Tibial artery (tissue), 4 donors: ENCODE measurements around the gene SLC9A6.

ENCODE experiments used
- DNase-seq, 2 donors: peaks; one replicate each; pipeline ENCODE4 v3.0.0-alpha.2; 2019
- H3K27ac ChIP-seq, 2 donors: fragments of 200-600 bp; sonication (generic) in 1 of 2; 1 replicate in 1 of 2; 2 replicates in 1 of 2; pipeline ENCODE4 v1.5.1; 2018 to 2019; ENCODE audit warnings: mild to moderate bottlenecking in 1 of 2
- H3K27me3 ChIP-seq, 2 donors: fragments of 200-600 bp; sonication (generic) in 1 of 2; one replicate each; pipeline versions ENCODE4 v1.5.1 to v1.6.0; 2016 to 2019
- H3K36me3 ChIP-seq, 3 donors: fragments of 200-600 bp; sonication (generic) in 2 of 3; one replicate each; pipeline ENCODE4 v1.5.1; 2016 to 2019; ENCODE audit warnings: mild to moderate bottlenecking in 2 of 3
- H3K4me1 ChIP-seq, 4 donors: fragments of 200-600 bp; sonication (generic) in 2 of 4; 1 replicate in 3 of 4; 2 replicates in 1 of 4; pipeline ENCODE4 v1.5.1; 2016 to 2019
- H3K4me3 ChIP-seq, 2 donors: fragments of 200-600 bp; sonication (generic) in 1 of 2; 1 replicate in 1 of 2; 2 replicates in 1 of 2; pipeline ENCODE4 v1.5.1; 2018 to 2019; ENCODE audit warnings: mild to moderate bottlenecking in 2 of 2
- H3K9me3 ChIP-seq, 3 donors: fragments of 200-600 bp; sonication (generic) in 1 of 3; one replicate each; pipeline ENCODE4 v1.5.1; 2016 to 2019
- CTCF ChIP-seq, 2 experiments: fragments of 200-600 bp in 1 of 2; fragments of 450-650 bp in 1 of 2; IDR thresholded peaks; one replicate each; pipeline ENCODE4 v1.5.1; 2017 to 2019; ENCODE audit warnings: antibody characterized with exemption in 2 of 2, mild to moderate bottlenecking in 1 of 2, moderate library complexity in 1 of 2
- intact Hi-C: fragments of 100-400 bp; cut with DNase I; formaldehyde crosslinking; loops from one replicate; pipeline ENCODE4 v1.15.0; 2023; ENCODE audit warnings: low total_unique reads

SLC9A6 gene

GRCh38 chrX:136094962-136095361 is 109.7 kb downstream of the SLC9A6 start:
- no peak for DNase-seq
- TF ChIP-seq CTCF (IDR thresholded peaks at IDR 0.05): no peak
- Histone ChIP-seq H3K36me3 (no peaks in the 10 kb centered on the region), H3K27me3 (no peaks in the 10 kb centered on the region), H3K27ac (no peak overlapping the region), H3K4me1 (no peaks in the 10 kb centered on the region), H3K4me3 (no peak overlapping the region), H3K9me3 (no peaks in the 10 kb centered on the region)
- intact Hi-C loops: no loop called here
